ENCODE measurements around the gene NT5DC3.
"Not testable (repeated sequence)": the region's sequence is repeated elsewhere in the genome, so short reads cannot be mapped to it uniquely, and the experiment has no call there.

The NT5DC3 gene

DNA sequence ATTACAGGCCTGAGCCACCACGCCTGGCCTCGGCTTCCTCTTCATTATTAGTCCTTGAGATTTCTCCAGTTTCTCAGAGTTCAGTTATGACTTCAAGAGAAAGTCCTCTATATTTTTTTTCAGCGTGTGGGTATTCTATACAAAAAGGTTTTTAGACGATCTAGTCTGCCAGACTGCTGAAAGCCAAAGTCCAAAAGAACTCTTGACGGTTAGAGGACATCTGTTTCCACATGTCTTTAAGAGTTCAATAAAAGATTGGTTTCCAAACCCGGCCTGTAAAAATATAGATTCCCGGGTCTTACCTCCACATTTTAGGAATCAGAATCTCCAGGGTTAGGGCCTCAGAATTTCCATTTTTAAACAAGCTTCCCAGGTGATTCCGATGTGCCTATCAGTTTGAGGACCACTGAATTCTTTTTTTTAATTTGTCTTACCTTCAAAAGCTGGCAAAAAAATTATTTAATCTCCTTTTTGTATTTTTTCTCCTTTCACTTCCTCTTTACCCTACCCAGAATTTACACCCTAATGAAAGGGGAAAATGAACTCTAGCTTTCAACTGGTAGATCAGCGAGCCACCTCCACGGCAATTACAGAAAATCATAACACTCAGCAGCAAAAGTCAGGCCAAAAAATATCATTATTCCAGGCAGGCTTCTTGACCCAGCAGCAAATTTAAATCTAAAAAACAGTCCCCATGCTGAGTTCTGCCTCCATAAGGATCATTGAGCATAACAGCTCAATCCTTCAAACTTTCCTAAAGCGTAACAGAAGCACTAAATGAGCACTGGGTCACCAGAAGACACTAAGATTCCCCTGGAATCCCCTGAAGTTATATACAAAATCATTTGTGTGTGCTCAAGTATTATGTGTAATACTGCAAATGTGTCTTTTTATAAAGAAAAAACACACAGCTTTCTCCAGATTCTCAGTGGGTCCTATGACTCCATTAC lies 8.7 kb downstream of the NT5DC3 start:
- DNase-seq: no peak

DNA sequence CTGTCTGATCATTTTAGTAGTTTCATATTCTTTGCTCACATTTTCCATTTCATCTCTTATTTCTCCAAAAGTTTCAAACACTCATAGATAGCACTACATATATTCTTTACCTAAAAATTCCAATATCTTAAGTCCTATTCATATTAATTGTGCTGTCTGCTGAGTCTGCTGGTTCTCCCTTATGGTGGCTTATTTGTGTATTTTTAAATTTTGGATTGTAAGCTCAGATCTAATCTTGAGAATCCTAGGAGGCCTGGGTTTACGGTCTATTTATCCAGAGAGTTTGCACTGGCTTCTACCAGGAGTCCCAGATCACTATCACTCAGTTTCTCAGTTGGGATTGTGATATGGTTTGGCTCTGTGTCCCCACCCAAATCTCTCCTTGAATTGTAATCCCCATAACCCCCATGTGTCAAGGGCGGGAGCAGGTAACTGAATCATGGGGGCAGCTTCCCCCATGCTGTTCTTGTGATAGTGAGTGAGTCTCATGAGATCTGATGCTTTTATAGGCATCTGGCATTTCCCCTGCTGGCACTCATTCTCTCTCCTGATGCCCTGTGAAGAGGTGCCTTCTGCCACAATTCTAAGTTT lies 10.2 kb downstream of the NT5DC3 start:
- DNase-seq: no peak

DNA sequence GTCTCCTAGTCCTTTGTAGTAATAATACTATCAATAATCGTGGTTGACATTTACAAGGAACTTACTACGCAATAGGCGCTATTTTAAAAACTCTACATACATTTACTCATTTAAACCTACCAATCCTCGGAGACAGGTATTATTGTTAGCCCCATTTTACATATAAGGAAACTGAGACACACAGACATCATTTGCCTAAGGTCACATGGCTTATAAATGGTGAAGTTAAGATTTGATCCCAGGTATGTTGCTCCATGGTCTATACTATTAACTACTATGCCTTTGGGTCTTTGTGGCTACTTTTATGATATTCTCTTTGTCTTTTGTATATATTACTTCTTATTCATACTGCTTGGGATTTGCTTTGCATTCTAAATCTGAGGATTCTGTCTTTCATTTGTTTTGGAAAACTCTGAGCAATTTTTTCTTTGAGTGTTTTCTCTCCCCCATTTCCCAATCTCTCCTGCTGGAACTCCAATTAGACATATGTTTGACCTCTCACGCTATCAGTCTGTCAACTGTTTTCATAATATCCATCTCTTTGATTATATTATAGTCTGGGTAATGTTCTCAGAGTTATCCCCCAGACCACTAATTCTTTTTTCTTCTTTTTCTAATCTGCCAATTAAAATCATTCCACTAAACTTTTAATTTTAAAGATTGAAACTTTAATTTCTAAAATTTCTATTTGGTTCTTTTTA lies 10.9 kb downstream of the NT5DC3 start:
- no peak for DNase-seq

DNA sequence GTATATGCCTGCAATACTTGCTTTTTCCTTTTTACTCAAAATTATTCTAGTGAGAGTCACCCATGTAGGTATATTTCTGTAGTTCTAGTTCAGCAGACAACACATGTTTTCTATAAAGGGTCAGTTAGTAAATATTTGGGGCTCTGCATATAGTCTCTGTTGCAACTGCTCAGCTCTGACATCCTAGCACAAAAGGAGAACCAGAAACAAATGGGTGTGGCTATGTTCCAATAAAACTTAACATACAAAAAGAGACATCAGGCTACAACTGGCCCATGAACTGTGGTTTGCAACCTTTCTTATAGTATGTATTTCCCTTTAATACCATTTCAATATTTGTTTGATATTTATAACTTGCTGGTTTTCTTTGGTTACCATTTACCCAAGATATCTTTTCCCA lies 11.9 kb downstream of the NT5DC3 start:
- no peak for DNase-seq

DNA sequence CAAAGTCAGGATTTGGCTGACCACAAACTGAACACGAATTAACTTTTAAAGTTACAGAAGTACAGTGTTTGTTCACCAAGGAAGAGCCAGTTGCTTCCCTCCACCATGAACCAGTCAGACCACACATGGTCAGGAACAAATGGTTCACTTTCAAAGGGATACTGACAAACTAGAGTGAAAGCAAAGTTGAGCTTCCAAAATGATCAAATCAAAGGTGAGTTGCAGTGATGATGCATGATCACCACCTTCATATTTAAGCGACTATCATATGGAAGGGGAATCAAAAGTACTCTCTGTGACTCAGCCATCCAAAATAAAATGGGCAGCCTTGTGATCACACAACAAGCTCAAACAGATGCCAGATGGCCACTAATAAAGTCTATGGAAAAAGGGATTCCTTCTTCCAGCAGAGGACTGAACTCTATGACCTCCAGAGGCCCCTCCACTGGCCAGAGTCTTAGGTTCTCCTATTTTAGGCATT lies 13.1 kb downstream of the NT5DC3 start:
- no peak for DNase-seq

DNA sequence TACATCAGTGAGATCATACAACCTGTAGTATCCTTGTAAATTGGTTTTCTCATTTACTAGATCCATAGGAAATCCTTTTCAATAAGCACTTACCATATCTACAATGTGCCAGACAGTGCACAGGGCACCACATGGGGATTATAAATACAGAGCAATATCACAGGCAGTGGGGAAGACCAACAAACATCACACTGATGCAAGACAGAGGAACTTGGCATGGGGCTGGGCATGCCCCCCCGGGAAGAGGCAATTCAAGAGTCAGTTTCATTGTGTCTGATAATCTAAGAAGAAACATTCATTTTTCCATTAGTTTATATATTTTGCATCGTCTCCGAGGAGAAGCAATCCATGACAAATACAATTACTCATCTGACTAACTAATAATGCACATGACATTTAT lies 16.2 kb downstream of the NT5DC3 start:
- peak; percentile 6 for DNase-seq

DNA sequence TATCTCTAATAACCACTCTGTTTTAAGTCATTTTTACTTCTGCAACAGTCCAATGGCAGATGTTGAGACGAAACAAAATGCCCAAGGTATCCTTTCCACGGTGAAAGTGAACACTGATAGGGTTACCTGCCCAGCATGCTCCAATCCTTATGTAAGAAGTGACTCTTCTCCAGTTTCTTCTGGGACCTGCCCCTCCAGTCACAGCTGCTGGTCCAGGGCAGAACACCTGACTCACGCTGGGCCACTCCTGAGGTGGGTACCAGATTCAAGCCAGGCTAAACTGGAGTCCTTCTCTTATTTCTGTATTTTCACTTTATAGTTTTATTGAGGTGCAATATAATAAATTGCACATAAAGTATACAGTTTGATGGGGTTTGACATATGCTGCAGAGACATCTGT lies 16.7 kb downstream of the NT5DC3 start:
- no peak for DNase-seq

DNA sequence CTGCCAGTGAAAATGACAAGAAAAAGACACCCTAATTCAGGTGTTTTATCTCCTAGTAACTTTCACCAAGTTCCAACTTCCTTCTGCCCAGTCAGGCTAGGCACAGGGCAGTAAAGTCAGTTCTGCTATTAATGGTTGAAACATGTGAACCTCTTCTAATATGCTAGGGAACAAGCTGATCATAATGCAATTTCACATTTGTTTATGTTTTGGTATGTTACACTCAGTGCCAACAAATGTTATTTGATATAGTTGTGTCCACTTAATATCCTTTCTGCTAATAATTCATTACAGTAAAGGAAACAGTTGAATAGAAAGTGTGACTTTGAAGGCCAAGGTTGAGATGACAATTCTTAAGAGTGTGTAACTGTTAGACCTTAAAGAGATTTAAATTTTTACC lies 17.2 kb downstream of the NT5DC3 start:
- DNase-seq: no peak

DNA sequence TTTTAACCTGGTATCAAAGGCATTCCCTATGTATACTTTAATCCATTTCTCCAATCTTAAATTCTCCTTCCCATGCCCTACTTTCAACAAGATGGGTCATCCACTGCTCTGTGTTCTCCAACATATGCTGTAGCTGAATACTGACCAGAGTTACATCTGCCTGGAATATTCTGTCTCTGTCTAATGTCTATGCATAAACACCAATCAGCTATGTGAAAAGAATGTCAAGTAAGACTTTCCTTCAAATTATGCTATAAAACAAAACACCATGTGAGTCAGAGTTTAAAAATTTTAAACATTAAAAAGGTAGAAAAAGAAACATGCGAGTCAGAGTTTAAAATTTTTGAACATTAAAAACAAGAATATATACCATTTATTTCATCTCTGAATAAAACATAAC lies 19.3 kb downstream of the NT5DC3 start:
- DNase-seq: no peak

DNA sequence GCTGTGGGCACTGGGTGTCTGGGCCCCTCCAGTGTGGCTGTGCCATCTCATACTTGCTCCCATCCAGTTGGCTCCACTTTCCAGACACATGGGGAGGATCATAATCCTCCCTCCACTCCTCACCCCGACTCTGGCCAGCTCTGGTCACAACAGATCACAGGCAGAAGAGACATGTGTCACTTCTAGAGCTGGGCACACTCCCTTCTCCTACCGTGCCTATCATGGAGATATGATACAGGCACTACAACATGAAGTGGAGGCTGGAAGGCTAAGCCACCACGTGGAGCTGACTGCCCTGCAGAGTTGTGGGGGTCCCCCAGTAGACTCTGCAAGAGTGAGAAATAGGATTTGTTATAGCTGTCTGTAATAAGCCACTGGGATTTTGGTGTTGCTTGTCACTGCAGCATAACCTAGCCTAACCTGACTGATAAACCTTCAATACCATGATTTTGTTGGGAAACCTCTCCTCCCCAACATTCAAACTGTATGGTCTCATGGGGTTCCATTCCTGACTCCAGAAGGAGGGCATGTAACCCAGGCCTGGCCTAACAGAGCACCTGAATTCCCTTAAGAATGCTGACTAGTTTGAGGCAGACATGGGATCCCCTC lies 20.0 kb downstream of the NT5DC3 start:
- DNase-seq: no peak

DNA sequence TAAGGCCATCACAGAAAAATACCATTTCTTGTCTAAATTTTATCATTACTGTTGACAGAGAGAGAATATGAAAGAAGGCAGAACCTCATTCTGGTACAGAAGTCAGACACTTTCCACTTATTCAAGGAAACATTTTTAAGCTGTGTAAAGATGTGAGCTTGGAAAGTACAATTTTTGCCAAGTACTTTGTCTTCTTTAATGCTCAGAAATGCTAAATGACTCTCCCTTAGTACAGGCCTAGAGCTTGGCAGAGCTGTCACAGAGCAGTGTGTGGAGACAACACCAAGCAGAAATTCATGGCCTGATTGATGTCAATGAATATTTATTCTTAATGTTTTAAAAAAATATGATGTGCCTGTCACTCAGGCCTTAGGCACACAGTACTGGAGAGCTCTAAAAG lies 20.7 kb downstream of the NT5DC3 start:
- DNase-seq: no peak

DNA sequence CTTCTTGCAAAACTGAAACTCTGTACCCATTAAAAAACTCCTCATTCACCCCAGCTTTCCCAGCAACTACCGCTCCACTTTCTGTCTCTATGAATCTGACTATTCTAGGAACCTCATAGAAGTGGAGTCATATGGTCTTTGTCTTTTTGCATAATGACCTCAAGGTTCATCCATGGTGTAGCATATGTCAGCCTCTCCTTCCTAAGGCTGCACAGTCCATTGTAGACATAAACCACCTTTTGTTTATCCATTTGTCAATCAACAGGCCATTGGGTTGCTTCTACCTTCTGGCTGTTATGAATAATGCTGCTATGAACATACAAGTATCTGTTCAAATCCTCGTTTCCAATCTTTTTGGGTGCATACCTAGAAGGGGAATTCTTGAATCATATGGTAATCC lies 21.1 kb downstream of the NT5DC3 start:
- no peak for DNase-seq

DNA sequence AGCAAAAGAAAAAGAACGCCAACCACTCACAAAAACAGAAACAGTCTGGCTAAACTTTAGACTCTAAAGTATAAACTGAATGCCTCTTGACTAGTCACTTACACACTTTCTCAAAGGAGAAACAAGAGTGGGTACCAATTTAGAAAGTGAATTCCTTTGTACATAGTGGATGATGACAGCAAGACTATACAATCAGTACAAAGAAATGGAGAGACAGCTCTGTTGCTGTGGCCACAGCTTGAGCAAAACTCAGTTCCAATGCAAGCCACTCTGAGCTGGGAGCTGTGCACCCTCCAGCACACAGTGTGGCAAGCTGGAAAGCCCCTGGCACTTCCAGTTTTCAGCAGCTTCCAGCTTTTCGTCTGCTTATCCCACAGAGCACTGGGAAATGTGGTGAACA lies 21.7 kb downstream of the NT5DC3 start:
- DNase-seq: no peak

DNA sequence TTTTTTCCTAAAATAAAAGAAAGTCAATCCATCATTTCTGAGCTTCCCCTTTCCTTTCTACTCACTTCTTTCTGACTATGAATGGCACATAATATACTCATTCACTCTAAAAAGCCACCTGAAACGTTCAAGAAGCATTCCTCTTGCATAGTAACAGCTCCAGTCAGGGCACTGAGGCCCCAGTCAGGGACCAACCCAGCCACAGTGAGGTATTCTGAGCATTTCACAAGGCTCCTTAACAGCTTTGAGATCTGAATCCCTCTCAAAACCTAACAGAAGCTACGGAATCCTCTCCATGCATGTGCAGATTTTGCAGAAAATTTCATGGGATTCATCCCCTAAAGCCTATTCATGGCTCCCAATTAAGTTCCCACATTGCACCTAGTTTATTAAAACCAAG lies 23.2 kb downstream of the NT5DC3 start:
- DNase-seq: no peak

DNA sequence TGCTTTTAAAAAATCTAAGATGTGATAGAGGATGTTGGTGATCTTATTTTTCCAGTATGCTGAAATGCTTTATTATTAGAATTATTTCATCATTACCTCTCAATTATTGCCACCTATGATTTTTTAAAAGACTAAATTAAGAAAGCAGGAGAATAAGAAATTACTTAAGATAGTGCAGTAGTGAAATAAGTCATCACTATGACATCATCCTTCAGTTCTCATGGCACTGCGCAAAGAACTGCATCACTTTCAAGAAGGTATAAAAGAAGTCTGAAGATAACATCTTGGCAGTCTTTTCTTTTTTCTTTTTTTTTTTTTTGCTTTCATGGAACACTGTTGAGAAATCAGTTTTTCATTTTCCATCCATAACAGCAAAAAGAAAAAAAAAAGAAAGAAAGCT lies 24.4 kb downstream of the NT5DC3 start:
- no peak for DNase-seq

DNA sequence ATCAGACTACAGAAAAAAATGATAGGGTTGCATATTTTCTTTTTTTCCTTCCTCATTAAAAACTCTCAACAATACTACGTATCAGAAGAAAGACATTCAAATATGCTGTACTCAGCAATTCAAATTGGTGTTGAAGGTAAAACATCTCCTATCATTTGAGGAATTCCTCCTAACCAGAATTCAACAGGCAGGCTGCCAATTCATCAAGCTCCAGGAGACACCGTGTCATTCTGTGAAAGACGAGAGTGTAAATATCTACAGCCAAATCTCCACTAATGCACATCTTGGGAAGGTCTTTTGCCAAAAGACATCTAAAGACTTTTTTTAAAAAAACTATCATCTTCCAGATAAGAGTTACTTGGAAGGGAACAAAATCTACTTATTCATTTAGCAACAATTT lies 26.6 kb downstream of the NT5DC3 start:
- no peak for DNase-seq

DNA sequence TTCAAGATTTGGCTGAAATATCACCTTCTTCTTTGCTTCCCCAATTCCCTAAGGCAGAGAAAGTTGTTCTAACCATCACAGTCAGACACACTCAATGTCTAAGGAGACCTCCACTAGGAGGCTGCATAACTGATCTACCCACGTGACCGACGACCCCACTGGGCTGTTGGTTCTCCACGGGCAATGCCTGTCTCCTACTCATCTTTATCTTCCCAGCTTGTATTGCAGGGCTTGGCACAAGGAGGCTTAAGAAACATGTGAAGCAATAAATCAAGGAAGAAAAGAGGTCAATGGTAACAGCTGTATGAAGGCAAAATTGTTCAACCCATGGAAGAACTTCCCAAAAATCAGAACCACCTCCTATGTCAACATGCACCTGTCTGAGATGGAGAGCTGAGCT lies 27.1 kb downstream of the NT5DC3 start:
- no peak for DNase-seq

DNA sequence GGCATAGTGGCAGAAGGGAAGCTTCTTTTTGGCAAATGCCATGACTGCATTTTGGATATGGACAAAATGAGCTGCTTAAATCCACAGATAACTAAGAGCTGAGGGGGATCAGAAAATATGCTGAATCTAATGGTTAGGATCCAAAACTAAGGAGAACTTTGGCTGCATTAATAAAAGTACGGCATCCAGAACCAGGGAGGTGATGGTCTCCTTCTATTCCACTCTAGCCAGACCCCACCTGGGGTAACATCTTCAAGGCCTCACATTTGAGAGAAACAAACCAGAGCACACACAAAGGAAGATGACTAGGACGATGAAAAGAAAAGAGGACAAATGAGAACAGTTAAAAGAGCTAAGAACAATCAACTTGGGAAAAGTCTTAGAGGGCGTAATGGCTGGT lies 27.6 kb downstream of the NT5DC3 start:
- DNase-seq: no peak

DNA sequence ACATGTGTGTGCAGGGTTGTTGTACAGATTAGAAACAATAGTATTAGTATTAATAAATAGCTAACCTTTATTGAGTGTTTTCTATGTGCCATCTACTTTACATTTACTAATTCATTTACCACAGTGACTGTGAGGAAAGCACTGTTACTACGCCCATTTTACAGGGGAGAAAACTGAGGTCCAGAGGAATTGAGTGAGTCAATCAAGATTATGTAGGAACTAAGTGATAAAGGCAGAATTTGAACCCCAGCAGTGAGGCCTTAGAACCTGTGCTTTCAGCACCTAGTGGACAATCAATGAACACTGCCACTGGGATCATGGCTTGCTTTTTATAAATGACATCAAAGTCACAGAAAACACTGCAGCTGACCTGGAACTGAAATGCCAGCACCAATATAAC lies 28.2 kb downstream of the NT5DC3 start:
- DNase-seq: no peak

DNA sequence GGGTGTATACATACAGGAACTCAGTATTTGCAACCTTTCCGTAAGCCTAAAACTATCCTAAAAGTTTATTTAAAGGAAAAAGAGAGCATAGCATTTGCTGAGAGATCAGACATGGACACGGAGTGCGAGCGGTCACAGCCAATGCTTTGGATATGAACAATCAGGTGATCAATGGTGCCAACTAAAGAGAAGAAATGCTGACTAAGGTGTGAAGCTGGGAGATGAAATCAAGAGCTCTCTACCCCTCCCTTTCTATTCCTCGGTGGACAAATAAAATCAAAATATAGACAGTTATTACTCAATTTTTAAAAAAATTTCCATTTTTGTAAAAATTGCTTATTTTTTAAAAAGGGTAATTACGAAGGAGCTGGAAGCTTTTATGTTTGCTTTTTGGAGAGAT lies 29.2 kb downstream of the NT5DC3 start:
- DNase-seq: no peak

DNA sequence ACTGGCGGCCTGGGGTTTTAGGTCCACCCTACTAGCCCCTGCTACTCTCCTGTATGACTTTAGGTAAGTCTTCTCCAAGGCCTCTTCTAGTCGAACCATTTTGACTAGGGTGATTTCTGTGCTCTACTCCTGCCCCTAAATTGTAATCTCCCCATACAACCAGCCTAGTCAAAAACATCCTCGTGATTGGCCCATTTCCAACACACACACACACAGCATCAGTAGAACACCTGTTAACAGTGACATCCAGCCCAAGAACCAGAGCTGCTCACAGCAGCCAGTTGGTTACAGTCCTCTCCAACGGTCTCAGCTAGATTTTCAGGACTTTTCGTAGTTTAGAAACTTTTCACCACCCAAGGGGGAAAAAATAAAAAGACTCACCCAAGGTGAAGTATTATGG lies 30.9 kb downstream of the NT5DC3 start:
- no peak for DNase-seq

DNA sequence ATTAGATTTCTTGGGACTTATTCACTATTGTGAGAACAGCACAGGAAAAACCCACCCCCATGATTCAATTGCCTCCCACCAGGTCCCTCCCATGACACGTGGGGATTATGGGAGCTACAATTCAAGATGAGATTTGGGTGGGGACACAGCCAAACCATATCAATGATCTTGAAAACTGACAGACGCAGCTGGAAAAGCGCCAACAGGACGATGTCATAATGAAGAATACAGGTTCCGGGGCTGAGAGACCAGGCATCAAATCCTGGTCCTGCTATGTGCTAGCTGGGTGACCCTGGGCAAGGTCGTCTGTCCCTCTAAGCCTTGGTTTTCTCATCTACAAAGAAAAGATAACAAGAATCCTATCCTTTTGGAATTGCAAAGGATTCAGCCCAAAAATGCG lies 31.4 kb downstream of the NT5DC3 start:
- DNase-seq: not testable (repeated sequence)

DNA sequence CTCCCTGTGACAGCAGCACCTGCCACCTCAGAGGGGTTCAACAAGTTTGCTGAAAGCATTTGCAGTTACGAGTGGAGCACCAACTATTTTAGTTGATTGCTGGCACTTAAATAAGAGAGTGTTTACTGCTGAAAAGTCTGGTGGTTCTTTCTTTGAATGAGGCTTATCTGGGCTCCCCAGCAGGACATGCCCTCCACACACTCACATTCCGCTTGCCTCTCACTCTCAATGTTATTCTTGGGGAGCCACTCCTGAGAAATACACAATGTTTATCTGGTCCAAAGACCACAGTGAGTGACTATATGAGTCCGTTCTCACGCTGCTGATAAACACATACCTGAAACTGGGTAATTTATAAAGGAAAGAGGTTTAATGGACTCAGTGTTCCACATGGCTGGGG lies 31.9 kb downstream of the NT5DC3 start:
- no peak for DNase-seq
